B cell (primary cell): ENCODE measurements around the gene ITGB2. TPM values are rescaled to one million over a fixed set of nuclear protein-coding genes. Genes with fewer than 3 reads are reported as not detected.

Experiments
- ATAC-seq: fragments of 200-7000 bp; cut with Tn5 transposase; one replicate; pipeline ENCODE4 v1.10.0; 2021; ENCODE audit warnings: low read depth, mild to moderate bottlenecking, moderate number of reproducible peaks, moderate library complexity
- CTCF ChIA-PET: fragments of 350-600 bp; sonication (Branson Sonifier 250); formaldehyde crosslinking; loops from one replicate; lab custom pipeline; 2021; ENCODE audit warnings: antibody characterized with exemption, inconsistent platforms; lab: Charles Lee
- POLR2A ChIA-PET: fragments of 350-600 bp; sonication (Branson Sonifier 250); formaldehyde crosslinking; loops from one replicate; lab custom pipeline; 2021; ENCODE audit warnings: antibody characterized with exemption; lab: Charles Lee
- DNase-seq: peaks from one replicate; pipeline ENCODE4 v3.0.0; 2013
- H2AFZ ChIP-seq: 2 replicates; pipeline ENCODE4 v1.6.1; 2012; ENCODE audit warnings: mild to moderate bottlenecking, low read depth, low read length; ENCODE audit not compliant: insufficient read depth, poor library complexity, severe bottlenecking
- H3K27ac ChIP-seq, 2 donors: 1 replicate in 1 of 2; 2 replicates in 1 of 2; pipeline ENCODE4 v1.5.1; 2012 to 2013; ENCODE audit warnings: low read length in 2 of 2, mild to moderate bottlenecking in 2 of 2, moderate library complexity in 1 of 2
- H3K27me3 ChIP-seq, 4 experiments: fragments of 200-600 bp in 1 of 4; sonication (generic) in 1 of 4; replicated peaks in 1 of 4; 1 replicate in 2 of 4; 2 replicates in 2 of 4; pipeline versions ENCODE4 v1.6.1 to v1.7.0; 2013 to 2016; ENCODE audit warnings: low read length in 3 of 4, mild to moderate bottlenecking in 2 of 4, mixed read lengths in 1 of 4, moderate library complexity in 1 of 4; ENCODE audit not compliant: insufficient read depth in 4 of 4, control insufficient read depth in 3 of 4; ENCODE audit errors: control extremely low read depth in 1 of 4
- H3K36me3 ChIP-seq, 2 experiments: replicated peaks in 1 of 2; 1 replicate in 1 of 2; 2 replicates in 1 of 2; pipeline versions ENCODE4 v1.6.1 to v1.7.1; 2013; ENCODE audit warnings: low read length in 1 of 2; ENCODE audit not compliant: insufficient read depth in 2 of 2, control insufficient read depth in 1 of 2; ENCODE audit errors: control extremely low read depth in 1 of 2, extremely low read depth in 1 of 2
- H3K4me1 ChIP-seq, 2 donors: fragments of 200-600 bp in 1 of 2; sonication (generic) in 1 of 2; 1 replicate in 1 of 2; 2 replicates in 1 of 2; pipeline versions ENCODE4 v1.5.1 to v1.6.1; 2013 to 2017; ENCODE audit warnings: low read length in 2 of 2; ENCODE audit not compliant: control insufficient read depth in 2 of 2, insufficient read depth in 2 of 2
- H3K4me2 ChIP-seq: replicated peaks from 2 replicates; pipeline ENCODE3; 2012; ENCODE audit warnings: mild to moderate bottlenecking, low read depth, low read length; ENCODE audit not compliant: poor library complexity, severe bottlenecking
- H3K4me3 ChIP-seq, 5 experiments: fragments of 200-600 bp in 1 of 5; sonication (generic) in 1 of 5; 1 replicate in 3 of 5; 2 replicates in 2 of 5; pipeline versions ENCODE4 v1.5.1 to v1.7.0; 2011 to 2016; ENCODE audit warnings: low read length in 4 of 5, mild to moderate bottlenecking in 4 of 5, low read depth in 2 of 5, control low read depth in 1 of 5, moderate library complexity in 1 of 5; ENCODE audit not compliant: insufficient read depth in 1 of 5; ENCODE audit errors: control extremely low read depth in 1 of 5, extremely low read depth in 1 of 5
- H3K79me2 ChIP-seq: fragments of 200-600 bp; sonication (generic); one replicate; pipeline ENCODE4 v1.6.0; 2016; ENCODE audit warnings: low read length; ENCODE audit not compliant: control insufficient read depth, insufficient read depth
- H3K9ac ChIP-seq: fragments of 200-600 bp; sonication (generic); 2 replicates; pipeline ENCODE4 v1.6.1; 2017; ENCODE audit warnings: mild to moderate bottlenecking, low read length, moderate library complexity
- H3K9me3 ChIP-seq, 3 donors: one replicate each; pipeline versions ENCODE4 v1.6.1 to v1.7.1; 2013; ENCODE audit warnings: low read length in 2 of 3; ENCODE audit not compliant: control insufficient read depth in 2 of 3, insufficient read depth in 1 of 3; ENCODE audit errors: control extremely low read depth in 1 of 3
- H4K20me1 ChIP-seq: 2 replicates; pipeline ENCODE4 v1.6.0; 2012; ENCODE audit warnings: mild to moderate bottlenecking, low read length; ENCODE audit not compliant: insufficient read depth, control insufficient read depth, poor library complexity, severe bottlenecking
- H3K27ac Mint-ChIP-seq: one replicate; pipeline ENCODE4 v1.8.0; 2021; ENCODE audit warnings: mixed read lengths
- H3K27me3 Mint-ChIP-seq: one replicate; pipeline ENCODE4 v1.8.0; 2021; ENCODE audit warnings: mixed read lengths
- H3K4me1 Mint-ChIP-seq: one replicate; pipeline ENCODE4 v1.8.0; 2021; ENCODE audit warnings: mixed read lengths
- H3K4me3 Mint-ChIP-seq: one replicate; pipeline ENCODE4 v1.8.0; 2021; ENCODE audit warnings: mixed read lengths
- H3K9me3 Mint-ChIP-seq: one replicate; pipeline ENCODE4 v1.8.0; 2022; ENCODE audit warnings: mixed read lengths; ENCODE audit not compliant: insufficient read depth
- EZH2 ChIP-seq: IDR thresholded peaks from 2 replicates; pipeline ENCODE4 v1.6.1; 2012; ENCODE audit warnings: borderline replicate concordance, low read depth, mild to moderate bottlenecking, moderate library complexity, low read length; ENCODE audit not compliant: insufficient read depth, poor library complexity, severe bottlenecking
- WGBS: methylation state at CpG from one replicate; pipeline ENCODE4 v1.1.5; 2013; ENCODE audit warnings: missing lambda C conversion rate; ENCODE audit not compliant: insufficient coverage; 5-methylcytosine and 5-hydroxymethylcytosine counted together
- intact Hi-C: fragments of 100-400 bp; cut with micrococcal nuclease; formaldehyde crosslinking; loops from one replicate; pipeline ENCODE4 v1.10.0; 2022
- polyA plus RNA-seq: library from polyadenylated mRNA; depleted of rRNA; stranded (reverse); fragments of >200 nt; gene quantifications from 2 replicates; pipeline ENCODE4 v1.2.3, GENCODE V29; 2012
- total RNA-seq, 2 donors: library from RNA; stranded (reverse); fragments of 120-200 nt in 1 of 2; gene quantifications; 1 replicate in 1 of 2; 2 replicates in 1 of 2; pipeline versions ENCODE4 v1.2.3 to v1.2.4, GENCODE V29; 2013 to 2022
- TF ChIP-seq, protein P1 (sequence below): fragments of 200-600 bp; IDR thresholded peaks from one replicate; pipeline ENCODE4 v1.8.0; 2022; ENCODE audit warnings: antibody characterized with exemption, mild to moderate bottlenecking

Gene ITGB2
- total and polyA plus RNA-seq, 2 donors (not counting 1 experiment from before 2014, with no cell fraction given) = 102 to 368 TPM

GRCh38 chr21:44847261-44848056 lies 73.2 kb downstream of the ITGB2 start:
- peaks cover 18% of the 10 kb centered on the region for H3K4me1 Mint-ChIP-seq
- POLR2A ChIA-PET = interaction anchor here (0.6 kb wide), 1 partner anchor 58 kb away, joined by 3 read pairs; no protein-coding TSS in a partner anchor
- peaks cover 10% of the 10 kb centered on the region for H4K20me1 ChIP-seq
- ATAC-seq (no peak), DNase-seq (no peak)
- no peak overlapping the region for H3K9ac ChIP-seq
- intact Hi-C loops = no loop called here
- H3K79me2 ChIP-seq = no peaks in the 10 kb centered on the region
- H3K27me3 ChIP-seq = peaks cover 0 to 11% (median 2%) of the 10 kb centered on the region in 4 experiments
- no peak for TF ChIP-seq EZH2
- TF ChIP-seq, protein P1, sequence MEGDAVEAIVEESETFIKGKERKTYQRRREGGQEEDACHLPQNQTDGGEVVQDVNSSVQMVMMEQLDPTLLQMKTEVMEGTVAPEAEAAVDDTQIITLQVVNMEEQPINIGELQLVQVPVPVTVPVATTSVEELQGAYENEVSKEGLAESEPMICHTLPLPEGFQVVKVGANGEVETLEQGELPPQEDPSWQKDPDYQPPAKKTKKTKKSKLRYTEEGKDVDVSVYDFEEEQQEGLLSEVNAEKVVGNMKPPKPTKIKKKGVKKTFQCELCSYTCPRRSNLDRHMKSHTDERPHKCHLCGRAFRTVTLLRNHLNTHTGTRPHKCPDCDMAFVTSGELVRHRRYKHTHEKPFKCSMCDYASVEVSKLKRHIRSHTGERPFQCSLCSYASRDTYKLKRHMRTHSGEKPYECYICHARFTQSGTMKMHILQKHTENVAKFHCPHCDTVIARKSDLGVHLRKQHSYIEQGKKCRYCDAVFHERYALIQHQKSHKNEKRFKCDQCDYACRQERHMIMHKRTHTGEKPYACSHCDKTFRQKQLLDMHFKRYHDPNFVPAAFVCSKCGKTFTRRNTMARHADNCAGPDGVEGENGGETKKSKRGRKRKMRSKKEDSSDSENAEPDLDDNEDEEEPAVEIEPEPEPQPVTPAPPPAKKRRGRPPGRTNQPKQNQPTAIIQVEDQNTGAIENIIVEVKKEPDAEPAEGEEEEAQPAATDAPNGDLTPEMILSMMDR = no peak
- H3K4me3 Mint-ChIP-seq = no peak overlapping the region
- peaks cover 11% of the 10 kb centered on the region for H3K27me3 Mint-ChIP-seq
- H3K9me3 ChIP-seq = no peaks in the 10 kb centered on the region
- no peak overlapping the region for H3K27ac ChIP-seq
- no peak overlapping the region for H2AFZ ChIP-seq
- 94% methylated on average over 24 of the region's 24 CpGs for WGBS
- peaks cover 0 to 33% of the 10 kb centered on the region in 2 experiments for H3K36me3 ChIP-seq
- peaks cover 16 to 17% of the 10 kb centered on the region in 2 donors for H3K4me1 ChIP-seq
- H3K4me2 ChIP-seq = no peak overlapping the region
- no peak overlapping the region for H3K27ac Mint-ChIP-seq
- no peak overlapping the region for H3K4me3 ChIP-seq
- CTCF ChIA-PET = interaction anchor here (1.0 to 2.7 kb wide), 2 partner anchors 13 to 26 kb away, joined by 4 to 12 read pairs; partner anchors contain the start of gene PTTG1IP
- no peaks in the 10 kb centered on the region for H3K9me3 Mint-ChIP-seq
